ENCODE data around the gene NAV1.
"Not testable (repeated sequence)": the region's sequence is repeated elsewhere in the genome, so short reads cannot be mapped to it uniquely, and the experiment has no call there.

Gene NAV1

GRCh38 chr1:201566529-201566823, 27.5 kb downstream of the NAV1 start:
- DNase-seq, result no peak

- no peak for DNase-seq
Observed at GRCh38 chr1:201566933-201567801, 28.2 kb downstream of the NAV1 start.

- no peak for DNase-seq
Observed at GRCh38 chr1:201568265-201568664, 29.3 kb downstream of the NAV1 start.

GRCh38 chr1:201568859-201569294, 29.9 kb downstream of the NAV1 start:
- no peak for DNase-seq

GRCh38 chr1:201570181-201570885, 31.4 kb downstream of the NAV1 start:
- no peak for DNase-seq

GRCh38 chr1:201570886-201571624, 32.1 kb downstream of the NAV1 start:
- DNase-seq, result no peak

- no peak for DNase-seq
Observed at GRCh38 chr1:201573030-201573429, 34.1 kb downstream of the NAV1 start.

GRCh38 chr1:201573923-201574322, 35.0 kb downstream of the NAV1 start:
- DNase-seq, result no peak

GRCh38 chr1:201575912-201576311, 37.0 kb downstream of the NAV1 start:
- DNase-seq, result no peak

- no peak for DNase-seq
Observed at GRCh38 chr1:201576914-201577313, 38.0 kb downstream of the NAV1 start.

GRCh38 chr1:201578008-201578888, 39.3 kb downstream of the NAV1 start:
- no peak for DNase-seq

- not testable (repeated sequence) for DNase-seq
Observed at GRCh38 chr1:201581371-201581770, 42.4 kb downstream of the NAV1 start.

- no peak for DNase-seq
Observed at GRCh38 chr1:201582705-201583442, 43.9 kb downstream of the NAV1 start.

GRCh38 chr1:201583663-201584062, 44.7 kb downstream of the NAV1 start:
- no peak for DNase-seq

GRCh38 chr1:201584471-201585092, 45.7 kb downstream of the NAV1 start:
- no peak for DNase-seq

- DNase-seq, result no peak
Observed at GRCh38 chr1:201585093-201585483, 46.2 kb downstream of the NAV1 start.

GRCh38 chr1:201585901-201586300, 47.0 kb downstream of the NAV1 start:
- DNase-seq, result no peak

GRCh38 chr1:201586806-201587205, 47.9 kb downstream of the NAV1 start:
- no peak for DNase-seq

GRCh38 chr1:201587729-201588128, 48.8 kb downstream of the NAV1 start:
- no peak for DNase-seq

All from NCI-H2171 treated with DMSO at 0.1 percent for 48 hours (cell line).